ENCODE measurements around the gene CAMTA1. TPM values are rescaled to one million over a fixed set of nuclear protein-coding genes. Genes with fewer than 3 reads are reported as not detected.

Gene CAMTA1
- total RNA-seq, 1 donor from 2014 or later, result 77.6 TPM

- no peak overlapping the region for H3K4me3 Mint-ChIP-seq (ENCODE audit: unreplicated experiment)
- no peaks in the 10 kb centered on the region for H3K9me3 Mint-ChIP-seq (ENCODE audit: unreplicated experiment)
- no peak overlapping the region for H2AFZ ChIP-seq (ENCODE audit: low read depth, low read length)
Measured at GRCh38 chr1:6951536-6951935, 166.3 kb downstream of the CAMTA1 start.

GRCh38 chr1:6953216-6953615, 168.0 kb downstream of the CAMTA1 start:
- H3K9me3 ChIP-seq (ENCODE audit: insufficient read depth, low read depth, low read length), result peaks cover 2% of the 10 kb centered on the region
- H3K4me1 Mint-ChIP-seq (ENCODE audit: low read depth, unreplicated experiment), result peaks cover 6% of the 10 kb centered on the region
- H3K4me3 ChIP-seq (ENCODE audit: insufficient read depth, low read depth, low read length), result no peak overlapping the region
- H3K4me1 ChIP-seq (ENCODE audit: insufficient read depth, low read length), result no peaks in the 10 kb centered on the region
- H3K36me3 ChIP-seq (ENCODE audit: insufficient read depth, low read length), result no peaks in the 10 kb centered on the region
- H3K27ac Mint-ChIP-seq (ENCODE audit: unreplicated experiment), result no peak overlapping the region
- no peak overlapping the region for H2AFZ ChIP-seq (ENCODE audit: low read depth, low read length)
- no peak overlapping the region for H3K4me2 ChIP-seq (ENCODE audit: low read length)
- DNase-seq (ENCODE audit: low read depth) (no peak), FAIRE-seq (no peak)
- TF ChIP-seq CTCF (IDR thresholded peaks at IDR 0.05; ENCODE audit: insufficient read depth, low read depth, low read length) (no peak), EZH2 (IDR thresholded peaks at IDR 0.05; ENCODE audit: insufficient read depth, low read length) (no peak)
- peaks cover 28% of the 10 kb centered on the region for H3K27me3 Mint-ChIP-seq (ENCODE audit: low read depth, unreplicated experiment)
- no peak overlapping the region for H3K9ac ChIP-seq (ENCODE audit: low read length)
- H3K9me3 Mint-ChIP-seq (ENCODE audit: unreplicated experiment), result no peaks in the 10 kb centered on the region
- no peaks in the 10 kb centered on the region for H3K36me3 Mint-ChIP-seq (ENCODE audit: low read depth, unreplicated experiment)
- H4K20me1 ChIP-seq (ENCODE audit: insufficient read depth, low read length), result no peaks in the 10 kb centered on the region
- H3K27me3 ChIP-seq (ENCODE audit: insufficient read depth, low read length), result peaks cover 19% of the 10 kb centered on the region
- no peaks in the 10 kb centered on the region for H3K79me2 ChIP-seq (ENCODE audit: insufficient read depth, low read length)
- H3K4me3 Mint-ChIP-seq (ENCODE audit: unreplicated experiment), result no peak overlapping the region
- no peak overlapping the region for H3K27ac ChIP-seq (ENCODE audit: low read depth, low read length)

More at GRCh38 chr1:6951536-6951935, 166.3 kb downstream of the CAMTA1 start:
- no peaks in the 10 kb centered on the region for H3K79me2 ChIP-seq (ENCODE audit: insufficient read depth, low read length)
- H4K20me1 ChIP-seq (ENCODE audit: insufficient read depth, low read length), result no peaks in the 10 kb centered on the region
- no peak for TF ChIP-seq CTCF (IDR thresholded peaks at IDR 0.05; ENCODE audit: insufficient read depth, low read depth, low read length)
- TF ChIP-seq EZH2 (IDR thresholded peaks at IDR 0.05; ENCODE audit: insufficient read depth, low read length), result no peak
- no peak overlapping the region for H3K4me2 ChIP-seq (ENCODE audit: low read length)
- Mint-ChIP-seq H3K27ac (ENCODE audit: unreplicated experiment) (no peak overlapping the region), H3K4me1 (ENCODE audit: low read depth, unreplicated experiment) (peaks cover 6% of the 10 kb centered on the region), H3K36me3 (ENCODE audit: low read depth, unreplicated experiment) (no peaks in the 10 kb centered on the region), H3K27me3 (ENCODE audit: low read depth, unreplicated experiment) (peaks cover 17% of the 10 kb centered on the region)
- no peak overlapping the region for H3K27ac ChIP-seq (ENCODE audit: low read depth, low read length)
- H3K4me3 ChIP-seq (ENCODE audit: insufficient read depth, low read depth, low read length), result no peak overlapping the region
- no peak for DNase-seq (ENCODE audit: low read depth)
- H3K36me3 ChIP-seq (ENCODE audit: insufficient read depth, low read length), result no peaks in the 10 kb centered on the region
- no peaks in the 10 kb centered on the region for H3K4me1 ChIP-seq (ENCODE audit: insufficient read depth, low read length)
- H3K27me3 ChIP-seq (ENCODE audit: insufficient read depth, low read length), result peaks cover 15% of the 10 kb centered on the region
- no peak overlapping the region for H3K9ac ChIP-seq (ENCODE audit: low read length)
- FAIRE-seq, result no peak
- no peaks in the 10 kb centered on the region for H3K9me3 ChIP-seq (ENCODE audit: insufficient read depth, low read depth, low read length)

- H3K79me2 ChIP-seq (ENCODE audit: insufficient read depth, low read length), result no peaks in the 10 kb centered on the region
- H3K27me3 ChIP-seq (ENCODE audit: insufficient read depth, low read length), result peaks cover 24% of the 10 kb centered on the region
- no peaks in the 10 kb centered on the region for H3K4me1 ChIP-seq (ENCODE audit: insufficient read depth, low read length)
- H3K36me3 ChIP-seq (ENCODE audit: insufficient read depth, low read length), result no peaks in the 10 kb centered on the region
- H3K27ac ChIP-seq (ENCODE audit: low read depth, low read length), result no peak overlapping the region
- DNase-seq (ENCODE audit: low read depth) (no peak), FAIRE-seq (no peak)
- no peaks in the 10 kb centered on the region for H4K20me1 ChIP-seq (ENCODE audit: insufficient read depth, low read length)
- peaks cover 3% of the 10 kb centered on the region for H3K4me1 Mint-ChIP-seq (ENCODE audit: low read depth, unreplicated experiment)
- no peaks in the 10 kb centered on the region for H3K36me3 Mint-ChIP-seq (ENCODE audit: low read depth, unreplicated experiment)
- no peak for TF ChIP-seq CTCF (IDR thresholded peaks at IDR 0.05; ENCODE audit: insufficient read depth, low read depth, low read length)
- no peak for TF ChIP-seq EZH2 (IDR thresholded peaks at IDR 0.05; ENCODE audit: insufficient read depth, low read length)
- H2AFZ ChIP-seq (ENCODE audit: low read depth, low read length), result no peak overlapping the region
- no peak overlapping the region for H3K9ac ChIP-seq (ENCODE audit: low read length)
- H3K4me3 ChIP-seq (ENCODE audit: insufficient read depth, low read depth, low read length), result no peak overlapping the region
- H3K27me3 Mint-ChIP-seq (ENCODE audit: low read depth, unreplicated experiment), result peaks cover 28% of the 10 kb centered on the region
- no peaks in the 10 kb centered on the region for H3K9me3 Mint-ChIP-seq (ENCODE audit: unreplicated experiment)
- H3K9me3 ChIP-seq (ENCODE audit: insufficient read depth, low read depth, low read length), result peaks cover 2% of the 10 kb centered on the region
- H3K4me2 ChIP-seq (ENCODE audit: low read length), result no peak overlapping the region
- no peak overlapping the region for H3K4me3 Mint-ChIP-seq (ENCODE audit: unreplicated experiment)
- H3K27ac Mint-ChIP-seq (ENCODE audit: unreplicated experiment), result no peak overlapping the region
Measured at GRCh38 chr1:6953907-6954364, 168.7 kb downstream of the CAMTA1 start.

All from astrocyte (in vitro differentiated cells and primary cell).